GM19023 (cell line): Measurements from ENCODE around the gene ZNF574.

Experiments
- ATAC-seq: cut with Tn5 transposase; IDR thresholded peaks from one replicate; pipeline ENCODE4 v1.9.1; 2021; ENCODE audit warnings: mild to moderate bottlenecking, moderate library complexity; ENCODE audit not compliant: unreplicated experiment

ZNF574 gene

DNA sequence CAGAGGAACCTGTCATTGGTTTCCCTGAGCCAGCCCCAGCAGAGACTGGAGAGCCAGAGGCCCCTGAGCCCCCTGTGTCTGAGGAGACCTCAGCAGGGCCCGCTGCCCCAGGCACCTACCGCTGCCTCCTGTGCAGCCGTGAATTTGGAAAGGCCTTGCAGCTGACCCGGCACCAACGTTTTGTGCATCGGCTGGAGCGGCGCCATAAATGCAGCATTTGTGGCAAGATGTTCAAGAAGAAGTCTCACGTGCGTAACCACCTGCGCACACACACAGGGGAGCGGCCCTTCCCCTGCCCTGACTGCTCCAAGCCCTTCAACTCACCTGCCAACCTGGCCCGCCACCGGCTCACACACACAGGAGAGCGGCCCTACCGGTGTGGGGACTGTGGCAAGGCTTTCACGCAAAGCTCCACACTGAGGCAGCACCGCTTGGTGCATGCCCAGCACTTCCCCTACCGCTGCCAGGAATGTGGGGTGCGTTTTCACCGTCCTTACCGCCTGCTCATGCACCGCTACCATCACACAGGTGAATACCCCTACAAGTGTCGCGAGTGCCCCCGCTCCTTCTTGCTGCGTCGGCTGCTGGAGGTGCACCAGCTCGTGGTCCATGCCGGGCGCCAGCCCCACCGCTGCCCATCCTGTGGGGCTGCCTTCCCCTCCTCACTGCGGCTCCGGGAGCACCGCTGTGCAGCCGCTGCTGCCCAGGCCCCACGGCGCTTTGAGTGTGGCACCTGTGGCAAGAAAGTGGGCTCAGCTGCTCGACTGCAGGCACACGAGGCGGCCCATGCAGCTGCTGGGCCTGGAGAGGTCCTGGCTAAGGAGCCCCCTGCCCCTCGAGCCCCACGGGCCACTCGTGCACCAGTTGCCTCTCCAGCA, 4.2 kb downstream of the ZNF574 start:
- ATAC-seq, result no peak

DNA sequence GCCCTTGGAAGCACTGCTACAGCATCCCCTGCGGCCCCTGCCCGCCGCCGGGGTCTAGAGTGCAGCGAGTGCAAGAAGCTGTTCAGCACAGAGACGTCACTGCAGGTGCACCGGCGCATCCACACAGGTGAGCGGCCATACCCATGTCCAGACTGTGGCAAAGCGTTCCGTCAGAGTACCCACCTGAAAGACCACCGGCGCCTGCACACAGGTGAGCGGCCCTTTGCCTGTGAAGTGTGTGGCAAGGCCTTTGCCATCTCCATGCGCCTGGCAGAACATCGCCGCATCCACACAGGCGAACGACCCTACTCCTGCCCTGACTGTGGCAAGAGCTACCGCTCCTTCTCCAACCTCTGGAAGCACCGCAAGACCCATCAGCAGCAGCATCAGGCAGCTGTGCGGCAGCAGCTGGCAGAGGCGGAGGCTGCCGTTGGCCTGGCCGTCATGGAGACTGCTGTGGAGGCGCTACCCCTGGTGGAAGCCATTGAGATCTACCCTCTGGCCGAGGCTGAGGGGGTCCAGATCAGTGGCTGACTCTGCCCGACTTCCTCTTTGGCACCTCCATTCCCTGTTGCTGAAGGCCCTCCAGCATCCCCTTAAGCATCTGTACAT, 4.9 kb downstream of the ZNF574 start:
- no peak for ATAC-seq

DNA sequence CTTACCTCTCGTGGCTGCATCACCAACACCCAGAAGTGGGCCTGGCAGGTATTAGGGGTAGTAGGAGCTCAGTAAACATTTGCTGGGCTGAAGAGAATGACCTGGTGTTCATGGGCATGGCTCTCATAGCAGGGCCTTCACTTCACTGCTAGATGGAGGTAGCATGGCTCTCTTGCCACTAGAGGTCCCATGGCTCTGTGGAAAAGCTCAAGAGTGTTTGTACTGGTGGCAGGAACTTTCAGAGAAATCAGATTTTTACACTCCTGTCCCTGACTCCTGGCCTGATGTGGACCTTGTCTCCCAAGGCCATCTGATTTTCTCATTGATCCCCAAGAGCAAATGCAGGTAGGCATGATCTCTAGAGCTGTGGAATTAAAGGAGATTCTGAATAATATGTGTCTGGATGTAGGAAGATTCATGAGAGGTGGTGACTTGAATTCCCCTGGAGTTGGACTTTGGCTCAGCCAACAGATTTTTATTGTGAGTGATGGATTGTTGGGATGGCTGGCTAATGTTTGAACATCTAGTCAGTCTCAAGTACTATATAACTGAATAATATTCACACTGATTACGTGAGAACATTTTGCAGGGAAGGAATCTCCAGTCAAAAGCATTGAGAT, 5.7 kb downstream of the ZNF574 start:
- no peak for ATAC-seq

- no peak for ATAC-seq
Observed at GRCh38 chr19:42083537-42083936, 7.6 kb downstream of the ZNF574 start.

- no peak for ATAC-seq
Observed at GRCh38 chr19:42086188-42086736, 10.3 kb downstream of the ZNF574 start.

- ATAC-seq, result no peak
Observed at GRCh38 chr19:42086770-42087550, 11.0 kb downstream of the ZNF574 start.

- no peak for ATAC-seq
Observed at GRCh38 chr19:42088471-42089190, 12.7 kb downstream of the ZNF574 start.

DNA sequence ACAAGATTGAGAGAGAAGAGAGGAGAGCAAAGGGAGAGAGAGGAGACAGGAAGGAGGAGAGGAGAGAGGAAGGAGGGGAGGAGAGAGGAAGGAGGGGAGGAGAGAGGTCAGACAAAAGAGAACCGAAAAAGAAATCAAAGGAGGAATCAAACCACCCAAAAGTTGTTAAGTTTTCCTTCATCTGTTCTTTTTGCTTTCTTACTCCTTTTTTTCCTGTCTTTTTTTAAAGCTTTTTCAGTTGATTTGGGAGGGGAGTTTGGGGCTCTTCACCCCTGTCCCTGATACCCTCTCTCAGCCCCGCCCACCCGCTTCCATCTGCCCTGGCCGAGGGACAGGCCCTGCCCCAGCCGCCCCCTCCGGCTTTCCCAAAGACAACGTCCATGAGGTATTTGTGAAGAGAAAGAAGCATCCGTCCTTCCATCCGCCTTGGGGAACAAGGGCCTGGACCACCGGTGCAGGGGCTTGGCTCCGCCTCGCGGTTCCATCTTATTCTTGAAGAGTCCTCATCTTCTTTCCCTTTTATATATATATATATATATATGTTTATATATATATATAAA, 13.3 kb downstream of the ZNF574 start:
- ATAC-seq, result no peak

DNA sequence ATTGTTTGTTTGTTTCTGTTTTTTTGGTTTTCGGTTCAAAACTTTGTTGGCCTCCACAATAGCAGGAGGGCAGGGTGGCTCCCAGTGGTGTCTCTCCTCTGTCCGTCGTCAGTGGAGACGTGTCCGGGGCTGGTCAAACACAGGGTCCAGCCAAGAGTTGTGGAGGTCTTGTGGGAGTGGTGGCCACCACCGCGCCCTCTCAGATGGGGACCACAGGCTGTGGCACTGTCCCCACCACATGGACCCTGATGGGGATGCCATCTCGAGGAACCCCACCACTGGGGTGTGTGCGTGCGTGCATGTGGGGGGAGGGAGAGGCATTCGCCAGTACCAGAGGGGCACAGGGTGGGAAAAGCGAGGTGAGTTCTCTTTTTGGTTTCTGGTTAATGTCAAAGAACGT, 13.8 kb downstream of the ZNF574 start:
- no peak for ATAC-seq

DNA sequence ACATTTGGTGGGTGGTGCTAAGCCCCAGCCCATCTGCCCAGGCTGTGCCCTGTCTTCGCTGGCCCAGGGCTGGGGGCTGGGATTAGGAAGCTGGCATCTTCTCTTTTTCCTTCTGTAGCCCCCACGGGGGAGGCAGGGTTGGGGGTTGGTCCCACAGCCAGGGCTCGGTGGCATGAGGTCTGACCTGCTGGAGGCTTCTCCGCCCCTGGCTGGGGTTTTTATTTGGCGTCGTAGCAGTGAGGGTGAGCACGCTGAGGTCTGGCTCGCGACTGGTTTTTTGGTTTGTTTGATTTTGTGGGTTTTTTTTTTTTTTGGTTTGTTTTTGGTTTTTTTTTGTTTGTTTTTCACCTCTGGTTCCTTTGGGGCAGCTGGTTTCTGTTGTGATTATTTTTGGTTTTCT, 14.7 kb downstream of the ZNF574 start:
- no peak for ATAC-seq

DNA sequence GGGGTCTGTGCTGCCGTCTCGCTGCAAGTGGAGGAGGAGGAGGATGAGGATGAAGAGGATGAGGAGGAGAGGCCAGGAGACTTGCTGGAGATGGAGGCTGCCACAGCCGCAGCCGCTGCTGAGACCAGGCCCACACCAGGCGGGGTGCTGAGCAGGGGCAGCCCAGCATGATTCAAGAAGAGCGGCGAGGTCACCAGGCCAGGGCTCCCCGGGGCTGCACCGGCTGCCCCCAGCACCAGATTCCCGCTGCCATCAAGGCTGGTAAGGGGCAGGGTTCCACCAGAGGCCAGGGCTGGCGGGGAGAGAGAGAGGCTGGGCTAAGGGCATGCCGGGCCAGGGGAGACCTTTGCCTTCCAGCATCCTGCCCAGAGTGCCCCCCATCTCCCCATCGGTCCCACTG, 15.3 kb downstream of the ZNF574 start:
- no peak for ATAC-seq

- no peak for ATAC-seq
Observed at GRCh38 chr19:42091742-42092141, 15.8 kb downstream of the ZNF574 start.

GRCh38 chr19:42092350-42092749, 16.4 kb downstream of the ZNF574 start:
- ATAC-seq, result no peak

DNA sequence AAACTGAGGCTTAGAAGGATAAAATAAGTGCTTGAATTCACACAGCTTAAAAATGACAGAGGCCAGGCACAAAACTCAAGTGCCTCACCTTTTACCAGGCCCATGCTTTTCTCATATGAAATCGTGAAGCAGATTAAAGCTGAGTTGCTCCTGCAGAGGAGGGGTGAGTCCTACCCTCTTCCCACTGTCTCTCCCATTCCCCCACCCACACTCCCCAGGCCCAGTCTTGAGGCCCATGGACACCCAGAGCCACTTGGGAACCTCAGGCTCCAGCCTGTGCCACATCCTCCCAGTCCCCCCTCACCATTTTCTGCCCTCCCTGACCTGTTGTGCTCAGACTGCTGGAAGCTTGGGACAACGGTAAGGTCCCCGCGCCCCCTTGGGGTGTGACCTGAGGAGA, 17.5 kb downstream of the ZNF574 start:
- no peak for ATAC-seq

- no peak for ATAC-seq
Observed at GRCh38 chr19:42093926-42094325, 18.0 kb downstream of the ZNF574 start.

- no peak for ATAC-seq
Observed at GRCh38 chr19:42095142-42095813, 19.3 kb downstream of the ZNF574 start.

- ATAC-seq, result no peak
Observed at GRCh38 chr19:42095814-42096230, 19.9 kb downstream of the ZNF574 start.

GRCh38 chr19:42096255-42096837, 20.4 kb downstream of the ZNF574 start:
- ATAC-seq, result no peak

GRCh38 chr19:42097461-42097860, 21.5 kb downstream of the ZNF574 start:
- no peak for ATAC-seq
